Measurements from ENCODE around the gene RMRP. TPM values are rescaled to one million over a fixed set of nuclear protein-coding genes. Genes with fewer than 3 reads are reported as not detected.

The RMRP gene
- total RNA-seq, 4 donors from 2014 or later = 1,115 to 7,222 (median 2,718) TPM

DNA sequence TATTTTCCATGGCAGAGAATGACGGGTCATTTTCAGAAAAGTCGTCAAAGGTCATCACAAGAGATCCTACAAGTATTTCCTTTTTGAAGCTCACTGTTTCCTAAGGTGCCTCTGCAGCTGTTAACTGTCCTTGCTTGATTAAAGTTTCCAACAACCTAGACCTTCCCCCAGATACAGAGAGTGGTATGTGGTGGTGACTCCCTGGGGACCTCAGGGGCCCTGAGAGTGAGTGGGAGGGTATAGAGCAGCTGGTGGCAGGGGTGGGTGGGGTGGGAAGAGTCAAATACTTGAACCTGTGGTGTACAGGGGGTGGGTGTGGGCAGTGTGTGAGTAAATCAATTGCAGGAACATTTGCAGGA lies 38.0 kb downstream of the RMRP start:
- no peak for DNase-seq
- H3K4me1 ChIP-seq = peaks cover 3 to 9% (median 8%) of the 10 kb centered on the region in 4 donors
- in situ Hi-C loops (cut with MboI; ENCODE audit: low pct_ligation_motif_present in 1 of 4, low pct_unique_long_range_greater_than_20kb in 1 of 4, low sequenced_read_pairs in 3 of 4) (no loop called here), intact Hi-C loops (cut with DNase I; ENCODE audit: low total_unique reads) (no loop called here)
- H3K36me3 ChIP-seq = no peaks in the 10 kb centered on the region
- H3K27ac ChIP-seq = peak overlapping the region in 1 of 4 donors; percentile 22
- TF ChIP-seq POLR2AphosphoS5 (IDR thresholded peaks at IDR 0.05) = no peak
- TF ChIP-seq, protein P1, sequence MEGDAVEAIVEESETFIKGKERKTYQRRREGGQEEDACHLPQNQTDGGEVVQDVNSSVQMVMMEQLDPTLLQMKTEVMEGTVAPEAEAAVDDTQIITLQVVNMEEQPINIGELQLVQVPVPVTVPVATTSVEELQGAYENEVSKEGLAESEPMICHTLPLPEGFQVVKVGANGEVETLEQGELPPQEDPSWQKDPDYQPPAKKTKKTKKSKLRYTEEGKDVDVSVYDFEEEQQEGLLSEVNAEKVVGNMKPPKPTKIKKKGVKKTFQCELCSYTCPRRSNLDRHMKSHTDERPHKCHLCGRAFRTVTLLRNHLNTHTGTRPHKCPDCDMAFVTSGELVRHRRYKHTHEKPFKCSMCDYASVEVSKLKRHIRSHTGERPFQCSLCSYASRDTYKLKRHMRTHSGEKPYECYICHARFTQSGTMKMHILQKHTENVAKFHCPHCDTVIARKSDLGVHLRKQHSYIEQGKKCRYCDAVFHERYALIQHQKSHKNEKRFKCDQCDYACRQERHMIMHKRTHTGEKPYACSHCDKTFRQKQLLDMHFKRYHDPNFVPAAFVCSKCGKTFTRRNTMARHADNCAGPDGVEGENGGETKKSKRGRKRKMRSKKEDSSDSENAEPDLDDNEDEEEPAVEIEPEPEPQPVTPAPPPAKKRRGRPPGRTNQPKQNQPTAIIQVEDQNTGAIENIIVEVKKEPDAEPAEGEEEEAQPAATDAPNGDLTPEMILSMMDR (IDR thresholded peaks at IDR 0.05) = no peak
- no peak for TF ChIP-seq EP300 (IDR thresholded peaks at IDR 0.05; ENCODE audit: low read depth)
- TF ChIP-seq POLR2A (IDR thresholded peaks at IDR 0.05) = no peak
- no peaks in the 10 kb centered on the region for H3K27me3 ChIP-seq
- H3K4me3 ChIP-seq = no peak overlapping the region
- 8 to 50% methylated on average over 2 of the region's 2 CpGs for WGBS, 2 donors (ENCODE audit: low coverage in 1 of 2)
- H3K9me3 ChIP-seq = no peaks in the 10 kb centered on the region

DNA sequence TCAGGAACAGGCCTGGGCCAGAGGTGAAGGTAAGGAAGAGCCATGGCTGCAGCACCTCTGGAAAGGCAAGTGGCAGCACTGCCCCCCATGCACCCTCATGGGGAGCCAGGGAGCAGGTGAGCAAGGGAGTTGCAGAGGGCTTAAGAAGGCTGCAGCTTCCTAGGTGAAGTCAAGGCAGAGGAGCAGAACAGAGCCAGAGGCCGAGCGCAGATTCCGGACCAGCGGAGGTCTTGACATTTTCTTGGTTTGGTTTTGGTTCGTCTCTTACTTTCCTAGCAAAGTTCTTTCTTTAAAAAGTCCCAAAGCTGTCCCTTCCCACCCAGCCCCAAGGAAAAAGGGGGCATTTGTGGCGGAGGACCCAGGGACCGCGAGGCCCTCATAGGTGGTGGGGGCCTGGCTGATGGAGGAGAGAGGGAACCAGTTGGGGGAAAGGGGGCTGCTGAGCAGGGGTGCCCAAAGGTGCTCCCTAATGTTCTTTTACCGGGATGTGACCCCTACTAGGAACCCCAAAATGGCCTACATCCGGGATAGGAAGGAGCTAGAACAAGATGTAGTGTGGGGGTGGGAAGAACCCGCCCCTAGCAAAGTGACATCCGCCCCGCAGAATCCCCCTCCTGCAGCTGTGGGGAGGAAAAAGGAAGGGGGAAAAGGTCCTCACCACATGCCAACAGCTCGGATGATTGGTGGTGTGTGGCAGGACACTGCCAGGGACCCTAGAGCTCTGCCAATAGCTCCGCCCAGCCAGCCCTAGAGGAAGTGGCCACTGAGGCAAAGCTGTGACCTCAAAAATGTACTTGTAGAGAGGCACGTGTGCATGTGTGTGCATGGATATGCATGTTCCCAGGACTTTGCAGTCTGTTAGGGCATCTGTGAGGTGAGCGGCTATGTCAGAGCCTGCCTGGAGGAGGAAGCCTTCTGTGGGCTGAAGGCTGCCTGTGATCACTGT lies 38.7 kb downstream of the RMRP start:
- H3K9me3 ChIP-seq = no peaks in the 10 kb centered on the region
- H3K27me3 ChIP-seq = no peaks in the 10 kb centered on the region
- H3K36me3 ChIP-seq = no peaks in the 10 kb centered on the region
- H3K4me1 ChIP-seq = peaks cover 3 to 9% (median 8%) of the 10 kb centered on the region in 4 donors
- 77 to 81% methylated on average over 6 to 17 of the region's 17 CpGs for WGBS, 2 donors (ENCODE audit: low coverage in 1 of 2)
- intact Hi-C loops (cut with DNase I; ENCODE audit: low total_unique reads) (no loop called here), in situ Hi-C loops (cut with MboI; ENCODE audit: low pct_ligation_motif_present in 1 of 4, low pct_unique_long_range_greater_than_20kb in 1 of 4, low sequenced_read_pairs in 3 of 4) (no loop called here)
- DNase-seq = peak; percentile 68
- H3K27ac ChIP-seq = peak overlapping the region in 3 of 4 donors; percentile 26 to 62 (median 59)
- TF ChIP-seq POLR2A (IDR thresholded peaks at IDR 0.05) = no peak
- TF ChIP-seq POLR2AphosphoS5 (IDR thresholded peaks at IDR 0.05) = peak in 2 of 3 donors; percentile 4 to 49
- TF ChIP-seq, protein P1 (IDR thresholded peaks at IDR 0.05) = no peak
- TF ChIP-seq EP300 (IDR thresholded peaks at IDR 0.05; ENCODE audit: low read depth) = no peak
- H3K4me3 ChIP-seq = no peak overlapping the region

DNA sequence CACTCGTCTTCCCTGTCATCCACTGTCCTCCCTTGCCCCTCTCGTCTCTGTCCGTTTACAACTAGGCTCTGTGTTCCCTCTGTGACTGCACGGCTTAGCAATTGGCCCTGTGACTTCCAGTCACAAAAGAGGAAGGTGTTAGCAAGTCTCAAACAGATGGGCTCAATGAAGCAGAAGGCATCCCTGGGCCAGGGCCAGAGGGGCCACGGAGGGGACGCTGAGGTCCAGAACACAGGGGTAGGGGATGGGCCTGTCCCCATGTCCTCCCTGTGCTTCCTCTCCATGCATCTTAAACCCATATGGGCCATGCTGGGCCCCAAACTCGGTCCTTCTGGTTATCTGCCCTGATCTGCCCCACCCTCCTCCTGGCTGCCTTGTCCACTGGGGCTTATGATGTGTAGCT lies 39.5 kb downstream of the RMRP start, which contains the start of gene CD72:
CD72 (minus strand) TSS at position 89 of the 403 bp plus-strand sequence. CDS start 110 bp downstream, outside the sequence.
- no peaks in the 10 kb centered on the region for H3K27me3 ChIP-seq
- TF ChIP-seq EP300 (IDR thresholded peaks at IDR 0.05; ENCODE audit: low read depth) (no peak), POLR2AphosphoS5 (IDR thresholded peaks at IDR 0.05) (peak in 1 of 3 donors; percentile 43), POLR2A (IDR thresholded peaks at IDR 0.05) (no peak)
- TF ChIP-seq, protein P1 (IDR thresholded peaks at IDR 0.05) = no peak
- peaks cover 3 to 9% (median 8%) of the 10 kb centered on the region in 4 donors for H3K4me1 ChIP-seq
- H3K9me3 ChIP-seq = no peaks in the 10 kb centered on the region
- WGBS, 2 donors (ENCODE audit: low coverage in 1 of 2) = 71 to 80% methylated on average over 1 to 7 of the region's 7 CpGs
- peak within 1 kb of the TSS in 3 of 4 donors; percentile 26 to 62 (median 59) for H3K27ac ChIP-seq
- H3K4me3 ChIP-seq = peak within 1 kb of the TSS in 3 of 4 donors; percentile 10 to 38 (median 37)
- in situ Hi-C loops (cut with MboI; ENCODE audit: low pct_ligation_motif_present in 1 of 4, low pct_unique_long_range_greater_than_20kb in 1 of 4, low sequenced_read_pairs in 3 of 4) = no loop called here
- no peaks in the 10 kb centered on the region for H3K36me3 ChIP-seq
- intact Hi-C loops (cut with DNase I; ENCODE audit: low total_unique reads) = no loop called here
- DNase-seq = peak; percentile 32

DNA sequence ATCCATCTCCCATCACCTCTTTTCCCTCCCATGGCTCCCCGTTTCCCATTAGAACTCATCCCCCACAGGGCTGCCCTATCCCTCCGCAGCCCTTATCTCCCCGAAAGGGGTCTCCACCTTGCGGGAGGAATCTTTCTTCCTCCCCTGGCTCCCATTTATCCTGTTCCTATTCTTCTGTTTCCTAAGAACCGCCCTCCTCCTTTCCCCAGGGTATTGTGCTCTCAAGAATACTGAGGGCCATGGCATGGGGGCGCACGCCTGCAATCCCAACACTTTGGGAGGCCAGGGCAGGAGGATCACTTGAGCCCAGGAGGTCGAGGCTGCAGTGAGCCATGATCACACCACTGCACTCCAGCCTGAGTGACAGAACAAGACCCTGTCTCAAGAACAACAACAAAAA lies 40.3 kb downstream of the RMRP start:
- WGBS, 2 donors (ENCODE audit: low coverage in 1 of 2) = 67 to 75% methylated on average over 7 to 8 of the region's 8 CpGs

More for the DNA sequence above, 40.3 kb downstream of the RMRP start:
- no peak for DNase-seq
- in situ Hi-C loops (cut with MboI; ENCODE audit: low pct_ligation_motif_present in 1 of 4, low pct_unique_long_range_greater_than_20kb in 1 of 4, low sequenced_read_pairs in 3 of 4) = no loop called here
- Histone ChIP-seq H3K36me3 (no peaks in the 10 kb centered on the region), H3K4me3 (peak overlapping the region in 3 of 4 donors; percentile 10 to 38 (median 37)), H3K4me1 (peaks cover 3 to 9% (median 8%) of the 10 kb centered on the region in 4 donors), H3K9me3 (no peaks in the 10 kb centered on the region), H3K27me3 (no peaks in the 10 kb centered on the region), H3K27ac (peak overlapping the region in 1 of 4 donors; percentile 5)
- intact Hi-C loops (cut with DNase I; ENCODE audit: low total_unique reads) = no loop called here
- TF ChIP-seq POLR2AphosphoS5 (IDR thresholded peaks at IDR 0.05) (no peak), POLR2A (IDR thresholded peaks at IDR 0.05) (no peak), EP300 (IDR thresholded peaks at IDR 0.05; ENCODE audit: low read depth) (no peak)
- TF ChIP-seq, protein P1 (IDR thresholded peaks at IDR 0.05) = no peak

Measured in transverse colon (tissue), 4 donors.